Activated CD8-positive, alpha-beta memory T cell treated with anti-CD3 and anti-CD28 coated beads, Interleukin-2, amount 50 U/mL, for 4 hours (primary cell): ENCODE data around the gene KLF13.

Source experiments
- DNase-seq: peaks from one replicate; pipeline ENCODE4 v3.0.0-alpha.2; 2020

KLF13 gene

GRCh38 chr15:31404345-31404744, 77.7 kb downstream of the KLF13 start:
- DNase-seq, result no peak

GRCh38 chr15:31405200-31405920, 78.7 kb downstream of the KLF13 start:
- DNase-seq, result peak; percentile 44

GRCh38 chr15:31407376-31407775, 80.7 kb downstream of the KLF13 start:
- no peak for DNase-seq

GRCh38 chr15:31407851-31408250, 81.2 kb downstream of the KLF13 start:
- DNase-seq, result no peak

GRCh38 chr15:31408724-31409123, 82.1 kb downstream of the KLF13 start:
- DNase-seq, result no peak

GRCh38 chr15:31409171-31409570, 82.5 kb downstream of the KLF13 start:
- no peak for DNase-seq

GRCh38 chr15:31412824-31413223, 86.2 kb downstream of the KLF13 start:
- no peak for DNase-seq

GRCh38 chr15:31415201-31415600, 88.6 kb downstream of the KLF13 start:
- DNase-seq, result no peak

- DNase-seq, result no peak
These were observed 93.2 kb downstream of the KLF13 start for GRCh38 chr15:31419820-31420219.

GRCh38 chr15:31427411-31427810, 100.8 kb downstream of the KLF13 start:
- DNase-seq, result no peak
